KMS-11 (cell line): ENCODE data around the gene RGL1.

Source experiments
- H2AFZ ChIP-seq: fragments of 200-600 bp; sonication (generic); 2 replicates; pipeline ENCODE4 v1.6.1; 2016; ENCODE audit warnings: antibody characterized with exemption, mixed run types, low read depth
- H3K27ac ChIP-seq: fragments of 200-600 bp; sonication (generic); 2 replicates; pipeline ENCODE4 v1.6.1; 2016; ENCODE audit warnings: mild to moderate bottlenecking, mixed run types
- H3K27me3 ChIP-seq: fragments of 200-600 bp; sonication (generic); 2 replicates; pipeline ENCODE4 v1.6.1; 2017; ENCODE audit warnings: mild to moderate bottlenecking, low read depth, mixed run types, moderate library complexity; ENCODE audit not compliant: insufficient read depth
- H3K36me3 ChIP-seq: fragments of 200-600 bp; sonication (generic); 2 replicates; pipeline ENCODE4 v1.6.1; 2017; ENCODE audit warnings: mild to moderate bottlenecking, mixed run types; ENCODE audit not compliant: insufficient read depth
- H3K4me1 ChIP-seq: fragments of 200-600 bp; sonication (generic); 2 replicates; pipeline ENCODE4 v1.6.1; 2016; ENCODE audit warnings: mild to moderate bottlenecking, low read depth, mixed run types; ENCODE audit not compliant: poor library complexity, severe bottlenecking
- H3K4me2 ChIP-seq: fragments of 200-600 bp; sonication (generic); 2 replicates; pipeline ENCODE4 v1.7.0; 2016; ENCODE audit warnings: mild to moderate bottlenecking, mixed run types
- H3K4me3 ChIP-seq: fragments of 200-600 bp; sonication (generic); IDR thresholded peaks from 2 replicates; pipeline ENCODE4 v1.6.1; 2017; ENCODE audit warnings: low read depth, low read length, mixed read lengths; ENCODE audit not compliant: insufficient read depth
- H3K79me2 ChIP-seq: fragments of 200-600 bp; sonication (generic); 2 replicates; pipeline ENCODE4 v1.6.1; 2016; ENCODE audit warnings: low read depth, mixed run types; ENCODE audit not compliant: insufficient read depth
- H3K9ac ChIP-seq: fragments of 200-600 bp; sonication (generic); 2 replicates; pipeline ENCODE4 v1.6.1; 2016; ENCODE audit warnings: mild to moderate bottlenecking, mixed run types
- H4K20me1 ChIP-seq: fragments of 200-600 bp; sonication (generic); 2 replicates; pipeline ENCODE4 v1.6.1; 2016; ENCODE audit warnings: mild to moderate bottlenecking, mixed run types; ENCODE audit not compliant: insufficient read depth
- TF ChIP-seq, protein P1 (sequence below): fragments of 200-600 bp; sonication (generic); conservative IDR thresholded peaks from 2 replicates; pipeline ENCODE4 v1.6.1; 2017; ENCODE audit warnings: low read depth, mild to moderate bottlenecking, antibody characterized with exemption, low read length, moderate library complexity, mixed read lengths

Gene RGL1

DNA sequence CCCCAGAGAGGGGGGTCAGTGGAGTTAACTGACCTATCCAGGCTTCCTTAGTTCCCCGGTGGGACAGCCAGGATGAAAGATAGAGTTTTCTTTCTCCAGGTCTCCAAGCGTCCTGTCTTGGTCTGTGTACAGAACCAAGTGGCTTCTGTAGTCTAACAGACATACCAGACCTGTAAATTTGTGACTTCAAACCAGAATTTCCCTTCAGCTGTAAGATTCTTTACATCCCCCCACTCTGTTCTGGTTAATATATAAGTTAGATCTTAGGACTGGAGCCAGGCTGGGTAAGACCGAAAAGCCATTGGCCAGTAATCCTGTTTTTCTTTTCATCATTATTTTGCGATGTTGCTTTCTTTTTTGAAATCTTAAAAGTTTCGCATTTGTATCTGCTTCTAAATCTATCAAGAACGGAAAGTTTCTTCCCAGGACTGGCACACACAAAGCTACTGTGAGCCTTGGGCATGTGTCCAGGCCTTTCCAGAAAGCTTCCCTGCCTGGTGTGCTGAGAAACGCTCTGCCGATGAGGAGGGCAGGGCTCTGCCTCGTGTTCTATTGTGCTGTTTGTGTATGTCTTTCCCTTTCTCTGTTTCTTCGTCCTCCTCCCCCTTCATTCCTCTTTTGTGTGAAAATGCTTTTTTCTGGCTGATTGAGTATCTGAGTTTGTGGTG lies 72.3 kb downstream of the RGL1 start:
- H3K4me2 ChIP-seq = no peak overlapping the region
- no peaks in the 10 kb centered on the region for H4K20me1 ChIP-seq
- no peak overlapping the region for H3K27ac ChIP-seq
- H3K4me1 ChIP-seq = peaks cover 44% of the 10 kb centered on the region
- no peak overlapping the region for H3K9ac ChIP-seq
- no peak overlapping the region for H2AFZ ChIP-seq
- peaks cover 4% of the 10 kb centered on the region; the same call in 1 of the 2 replicates for H3K79me2 ChIP-seq
- H3K4me3 ChIP-seq = no peak overlapping the region
- no peaks in the 10 kb centered on the region for H3K27me3 ChIP-seq
- no peaks in the 10 kb centered on the region; the same call in 1 of the 2 replicates for H3K36me3 ChIP-seq
- TF ChIP-seq, protein P1, sequence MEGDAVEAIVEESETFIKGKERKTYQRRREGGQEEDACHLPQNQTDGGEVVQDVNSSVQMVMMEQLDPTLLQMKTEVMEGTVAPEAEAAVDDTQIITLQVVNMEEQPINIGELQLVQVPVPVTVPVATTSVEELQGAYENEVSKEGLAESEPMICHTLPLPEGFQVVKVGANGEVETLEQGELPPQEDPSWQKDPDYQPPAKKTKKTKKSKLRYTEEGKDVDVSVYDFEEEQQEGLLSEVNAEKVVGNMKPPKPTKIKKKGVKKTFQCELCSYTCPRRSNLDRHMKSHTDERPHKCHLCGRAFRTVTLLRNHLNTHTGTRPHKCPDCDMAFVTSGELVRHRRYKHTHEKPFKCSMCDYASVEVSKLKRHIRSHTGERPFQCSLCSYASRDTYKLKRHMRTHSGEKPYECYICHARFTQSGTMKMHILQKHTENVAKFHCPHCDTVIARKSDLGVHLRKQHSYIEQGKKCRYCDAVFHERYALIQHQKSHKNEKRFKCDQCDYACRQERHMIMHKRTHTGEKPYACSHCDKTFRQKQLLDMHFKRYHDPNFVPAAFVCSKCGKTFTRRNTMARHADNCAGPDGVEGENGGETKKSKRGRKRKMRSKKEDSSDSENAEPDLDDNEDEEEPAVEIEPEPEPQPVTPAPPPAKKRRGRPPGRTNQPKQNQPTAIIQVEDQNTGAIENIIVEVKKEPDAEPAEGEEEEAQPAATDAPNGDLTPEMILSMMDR = no peak

DNA sequence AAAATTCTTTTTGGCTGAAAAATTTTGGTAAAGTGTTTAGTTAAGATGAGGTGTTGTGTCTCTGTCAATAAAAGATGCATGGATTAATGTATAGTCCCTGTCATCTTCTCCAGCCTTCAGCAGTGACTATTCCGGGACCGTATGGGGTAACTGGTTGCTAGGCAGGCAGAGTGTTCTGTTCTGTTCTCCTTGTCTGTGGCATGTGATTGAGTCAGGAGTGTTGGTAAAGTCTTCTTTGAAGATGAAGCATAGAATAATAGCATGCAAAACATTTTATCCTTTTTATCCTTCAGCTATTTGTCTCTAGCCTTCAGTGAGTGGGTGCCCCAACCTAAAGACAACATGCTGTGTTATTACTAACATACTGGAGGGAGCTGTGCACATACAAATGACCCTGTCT lies 74.6 kb downstream of the RGL1 start:
- Histone ChIP-seq H4K20me1 (no peaks in the 10 kb centered on the region), H3K27me3 (no peaks in the 10 kb centered on the region), H3K9ac (no peak overlapping the region), H3K4me3 (no peak overlapping the region), H3K36me3 (no peaks in the 10 kb centered on the region; the same call in 1 of the 2 replicates), H3K4me2 (no peak overlapping the region), H3K27ac (no peak overlapping the region), H3K79me2 (no peaks in the 10 kb centered on the region), H3K4me1 (peaks cover 37% of the 10 kb centered on the region), H2AFZ (no peak overlapping the region)
- TF ChIP-seq, protein P1 = no peak

DNA sequence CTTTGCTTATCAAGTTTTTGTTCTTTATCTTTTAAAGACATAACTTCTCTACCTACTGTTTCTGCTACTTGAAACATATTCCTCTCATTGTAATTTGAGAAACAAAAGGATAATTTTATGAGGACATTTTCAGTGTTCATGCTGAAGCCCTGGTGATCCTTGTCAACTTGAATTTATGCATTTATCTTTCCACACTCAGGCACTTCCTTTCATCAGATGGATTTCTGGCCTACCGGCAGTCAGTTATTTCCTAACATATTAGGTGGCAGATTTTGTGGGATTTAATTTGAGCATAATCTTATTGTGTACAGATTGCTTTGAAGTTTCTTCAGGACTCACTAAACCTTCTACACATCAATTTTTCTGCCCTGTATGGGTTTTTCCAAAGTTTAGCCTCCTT lies 75.0 kb downstream of the RGL1 start:
- no peak overlapping the region for H3K9ac ChIP-seq
- TF ChIP-seq, protein P1 = no peak
- H3K79me2 ChIP-seq = no peaks in the 10 kb centered on the region
- H3K4me2 ChIP-seq = no peak overlapping the region
- no peak overlapping the region for H3K27ac ChIP-seq
- H4K20me1 ChIP-seq = no peaks in the 10 kb centered on the region
- no peak overlapping the region for H3K4me3 ChIP-seq
- H2AFZ ChIP-seq = no peak overlapping the region
- peaks cover 42% of the 10 kb centered on the region for H3K4me1 ChIP-seq
- no peaks in the 10 kb centered on the region; the same call in 1 of the 2 replicates for H3K36me3 ChIP-seq
- H3K27me3 ChIP-seq = no peaks in the 10 kb centered on the region

DNA sequence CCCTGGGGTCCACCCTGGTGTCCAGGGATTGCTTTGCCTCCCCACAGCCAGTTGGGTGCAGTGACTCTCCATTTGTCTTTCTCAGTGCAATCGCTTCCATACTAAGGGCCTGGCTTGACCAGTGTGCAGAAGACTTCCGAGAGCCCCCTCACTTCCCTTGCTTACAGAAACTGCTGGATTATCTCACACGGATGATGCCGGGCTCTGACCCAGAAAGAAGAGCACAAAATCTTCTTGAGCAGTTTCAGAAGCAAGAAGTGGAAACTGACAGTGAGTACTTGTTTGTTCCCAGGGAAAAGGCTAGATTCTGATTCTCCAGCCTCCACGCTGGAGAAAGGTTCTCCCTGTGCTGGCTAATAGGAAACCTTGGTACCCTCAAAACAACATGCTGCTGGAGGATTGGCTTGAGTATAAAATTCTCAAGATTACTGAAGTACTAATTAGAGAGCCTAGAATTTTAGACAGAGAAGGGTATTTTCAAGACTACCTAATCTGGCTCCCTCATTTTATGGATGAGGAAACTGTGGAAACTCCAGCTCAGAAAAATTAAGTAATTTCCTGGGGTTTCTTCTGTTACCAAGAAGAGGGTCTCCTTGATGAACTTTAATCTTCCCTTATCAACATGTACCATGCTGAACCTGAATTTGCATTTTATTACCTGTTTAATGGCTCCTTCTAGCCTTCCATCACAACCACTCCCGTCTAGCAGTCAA lies 75.8 kb downstream of the RGL1 start:
- peaks cover 3% of the 10 kb centered on the region; the same call in 1 of the 2 replicates for H3K36me3 ChIP-seq
- peaks cover 49% of the 10 kb centered on the region for H3K4me1 ChIP-seq
- no peak overlapping the region for H3K4me3 ChIP-seq
- TF ChIP-seq, protein P1 = no peak
- no peaks in the 10 kb centered on the region for H3K27me3 ChIP-seq
- no peaks in the 10 kb centered on the region for H4K20me1 ChIP-seq
- H3K4me2 ChIP-seq = no peak overlapping the region
- H3K27ac ChIP-seq = no peak overlapping the region
- H3K9ac ChIP-seq = no peak overlapping the region
- H2AFZ ChIP-seq = no peak overlapping the region
- H3K79me2 ChIP-seq = no peaks in the 10 kb centered on the region
